AML-193 (cell line): ENCODE results near the gene ARHGEF4.

Source experiments
- DNase-seq, 2 experiments: peaks; one replicate each; lab custom pipeline; 2025; lab: John Stamatoyannopoulos, UW

The ARHGEF4 gene

DNA sequence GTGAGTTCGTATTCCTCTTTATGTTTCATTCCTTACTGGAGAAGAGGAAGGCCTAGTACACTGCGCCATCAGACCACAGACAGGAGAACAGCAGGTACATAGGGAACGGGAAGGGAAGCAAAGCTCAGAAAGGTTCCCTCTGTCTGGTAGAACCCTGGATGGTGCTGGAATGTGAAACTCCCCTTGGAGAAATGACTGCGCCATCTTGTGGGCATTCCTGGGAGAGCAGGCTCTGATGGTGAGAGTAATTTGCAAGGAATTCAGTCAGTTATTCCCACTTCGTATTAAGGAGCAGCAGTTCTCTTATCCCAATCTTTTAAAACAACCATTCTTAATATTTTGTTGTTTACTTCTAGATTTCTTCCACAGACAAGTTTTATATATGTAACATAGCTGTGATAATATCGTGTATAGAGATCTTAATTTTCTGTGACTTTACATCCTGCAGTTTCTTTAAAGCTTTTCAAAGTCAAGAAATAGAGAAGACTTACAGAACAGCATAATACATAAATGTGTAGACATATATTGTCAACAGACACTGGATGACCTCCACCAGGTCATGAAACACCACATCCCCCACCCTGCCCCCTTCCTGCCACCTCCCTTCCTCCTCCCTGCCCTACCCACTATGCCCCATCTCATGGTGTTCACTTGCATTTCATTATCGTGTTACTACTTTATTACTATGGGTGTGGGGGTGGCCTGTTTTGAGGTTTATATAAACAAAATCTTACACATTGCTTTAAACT lies 83.9 kb downstream of the ARHGEF4 start:
- DNase-seq = peak; percentile 4 to 32

DNA sequence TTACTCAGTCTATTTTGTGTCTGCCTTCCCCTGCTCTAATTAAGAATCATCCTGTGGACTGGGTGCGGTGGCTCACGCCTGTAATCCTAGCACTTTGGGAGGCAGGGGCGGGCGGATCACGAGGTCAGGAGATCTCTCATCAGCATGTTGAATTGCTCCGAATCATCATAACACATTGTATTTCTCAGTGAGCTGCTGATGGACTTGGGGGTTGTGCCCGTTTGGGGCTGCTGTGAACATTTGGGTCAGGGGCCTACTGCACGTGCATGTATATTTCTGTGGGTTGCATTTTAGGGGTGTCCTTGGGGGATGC lies 84.4 kb downstream of the ARHGEF4 start:
- DNase-seq = no peak

DNA sequence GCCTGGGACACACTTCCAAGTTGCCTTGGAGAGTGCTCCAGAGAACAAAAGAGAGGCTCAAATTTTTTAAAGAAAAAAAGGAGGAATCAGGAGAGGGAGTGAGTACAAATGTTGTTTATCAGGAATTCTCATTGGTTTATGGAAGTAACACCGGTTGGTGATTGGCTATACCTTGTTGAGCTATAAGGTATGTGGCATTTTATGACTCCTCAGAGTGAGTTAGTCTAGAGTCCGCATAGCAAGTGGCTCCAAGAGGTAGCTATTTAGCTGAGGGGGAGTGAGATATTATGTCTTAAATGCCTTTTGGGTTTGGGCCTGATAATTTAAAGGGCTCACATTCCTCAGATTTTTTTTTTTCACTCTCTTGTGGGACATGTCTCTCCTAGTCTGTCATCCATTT lies 85.7 kb downstream of the ARHGEF4 start:
- no peak for DNase-seq

DNA sequence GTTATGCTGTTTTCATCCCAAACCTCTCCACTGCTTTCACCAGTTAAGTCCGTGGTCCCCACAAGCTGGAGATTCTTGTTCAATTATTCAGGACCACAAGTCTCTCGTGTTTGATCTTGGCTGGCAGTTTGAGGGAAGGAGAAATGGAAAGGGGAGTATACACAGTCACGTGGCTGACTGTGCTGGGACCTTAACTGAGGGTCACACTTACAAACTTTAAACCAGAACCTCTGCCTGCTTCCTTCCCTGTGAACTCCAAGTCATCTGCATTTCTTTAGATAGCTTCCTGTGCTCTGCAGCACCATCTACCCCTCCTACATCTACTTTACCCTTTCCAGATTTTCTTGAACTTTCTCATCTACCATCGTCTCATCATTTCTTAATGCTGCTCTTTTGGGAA lies 91.7 kb downstream of the ARHGEF4 start:
- no peak for DNase-seq

DNA sequence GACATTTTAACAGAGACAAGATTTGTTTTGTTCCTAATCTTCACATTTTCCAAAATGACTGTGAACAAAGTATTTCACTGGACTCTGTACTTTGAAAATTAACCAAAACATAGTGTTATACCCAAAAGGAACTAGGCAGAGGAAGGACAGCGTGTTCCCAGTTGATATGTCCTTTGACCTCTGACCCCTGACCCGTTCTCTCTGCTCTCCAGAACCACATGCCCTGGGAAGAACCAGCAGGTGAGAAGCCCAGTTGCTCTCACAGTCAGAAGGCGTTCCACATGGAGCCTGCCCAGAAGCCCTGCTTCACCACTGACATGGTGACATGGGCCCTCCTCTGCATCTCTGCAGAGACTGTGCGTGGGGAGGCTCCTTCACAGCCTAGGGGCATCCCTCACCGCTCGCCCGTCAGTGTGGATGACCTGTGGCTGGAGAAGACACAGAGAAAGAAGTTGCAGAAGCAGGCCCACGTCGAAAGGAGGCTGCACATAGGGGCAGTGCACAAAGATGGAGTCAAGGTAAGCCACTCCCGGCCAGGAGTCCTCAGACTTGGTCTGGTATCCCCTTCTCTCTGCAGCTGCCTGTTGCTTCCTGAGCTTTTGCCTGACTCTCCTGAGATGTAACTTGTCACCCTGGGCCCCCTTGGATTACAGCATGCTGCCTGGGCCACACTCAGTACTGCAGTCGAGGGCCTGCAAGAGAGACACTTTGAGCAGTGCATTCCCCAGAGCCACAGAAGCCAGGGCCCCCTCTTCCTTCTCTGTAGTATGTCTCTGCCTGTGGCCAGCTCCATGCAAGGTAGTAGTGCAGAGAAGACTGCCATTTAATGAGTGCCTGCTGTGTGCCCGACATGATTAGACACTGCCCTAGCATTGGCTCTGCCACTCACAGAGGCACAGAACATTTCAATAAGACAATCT lies 94.3 kb downstream of the ARHGEF4 start:
- DNase-seq = no peak

- DNase-seq = no peak
Measured at GRCh38 chr2:130933501-130933900, 96.8 kb downstream of the ARHGEF4 start.

GRCh38 chr2:130936451-130936850 lies 99.7 kb downstream of the ARHGEF4 start:
- no peak for DNase-seq

- DNase-seq = no peak
Measured at GRCh38 chr2:130947967-130948366, 111.3 kb downstream of the ARHGEF4 start.

- DNase-seq = no peak
Measured at GRCh38 chr2:130949954-130950353, 113.2 kb downstream of the ARHGEF4 start.

DNA sequence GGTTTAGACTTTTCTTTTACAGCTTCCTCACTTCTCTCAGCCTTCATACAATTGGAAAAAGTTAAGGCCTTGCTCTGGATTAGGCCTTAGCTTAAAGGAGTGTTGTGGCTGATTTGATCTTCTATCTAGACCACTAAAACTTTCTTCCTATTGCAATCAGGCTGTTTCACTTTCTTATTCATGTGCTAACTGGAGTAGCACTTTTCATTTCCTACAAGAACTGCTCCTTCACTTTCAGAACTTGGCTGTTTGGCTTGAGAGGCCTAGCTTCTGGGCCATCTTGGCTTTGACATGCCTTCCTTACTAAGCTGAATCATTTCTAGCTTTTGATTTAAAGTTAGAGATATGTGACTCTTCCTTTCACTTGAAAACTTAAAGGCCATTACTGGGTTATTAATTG lies 114.3 kb downstream of the ARHGEF4 start:
- no peak for DNase-seq

- DNase-seq = no peak
Measured at GRCh38 chr2:130954873-130955272, 118.2 kb downstream of the ARHGEF4 start.

DNA sequence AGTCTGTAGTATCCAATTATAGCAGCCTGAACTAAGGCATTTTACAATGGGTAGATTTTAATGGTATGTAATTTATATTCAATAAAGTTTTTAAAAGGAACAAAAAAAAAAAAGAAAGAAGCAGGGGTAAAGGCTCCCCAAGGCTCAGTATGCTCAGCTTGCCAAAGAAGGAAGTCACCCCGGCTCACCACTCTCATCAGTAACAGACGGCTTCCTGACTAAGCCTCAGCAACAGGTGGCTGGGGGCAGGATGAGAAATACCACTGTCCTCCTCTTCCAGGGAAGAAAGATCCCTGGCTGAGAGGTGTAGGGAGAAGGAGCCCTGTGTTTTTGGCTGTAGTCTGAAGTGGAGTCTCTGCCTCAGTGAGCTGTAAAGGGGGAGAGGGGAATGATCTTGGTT lies 121.2 kb downstream of the ARHGEF4 start:
- DNase-seq = no peak

DNA sequence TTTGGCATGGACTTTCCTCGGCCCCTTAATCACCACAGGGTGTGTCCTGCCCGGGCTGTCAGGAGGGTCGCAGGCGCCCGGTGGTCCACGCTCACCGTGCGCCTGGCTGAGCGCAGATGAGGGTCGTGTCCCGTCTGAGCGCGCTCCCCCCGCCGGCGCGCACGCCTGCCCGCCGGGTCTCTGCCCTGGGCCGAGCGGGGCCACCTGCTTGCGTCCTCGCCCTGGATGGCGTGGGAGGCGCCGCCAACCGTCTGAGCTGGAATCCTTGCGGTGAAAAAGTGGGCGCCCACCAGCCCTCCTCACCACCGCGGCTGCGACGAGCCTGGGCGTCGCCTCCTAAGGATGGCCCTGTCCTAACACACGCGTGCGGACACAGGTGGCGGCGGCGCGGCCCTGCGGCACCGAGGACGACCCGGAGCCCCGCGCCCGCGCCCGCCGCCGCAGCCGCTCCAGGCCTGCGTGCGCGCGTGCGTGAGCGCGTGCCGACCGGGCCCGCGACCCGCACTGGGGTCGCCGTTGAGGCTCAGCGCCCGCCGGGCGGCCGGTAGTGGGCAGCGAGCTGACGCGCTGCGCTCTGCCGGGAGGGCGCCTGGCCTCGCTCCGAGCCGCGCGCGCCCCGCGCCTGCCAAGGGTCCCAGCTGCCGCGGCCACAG lies 126.6 kb downstream of the ARHGEF4 start:
- DNase-seq = no peak

GRCh38 chr2:130963849-130964793 lies 127.4 kb downstream of the ARHGEF4 start:
- DNase-seq = no peak

DNA sequence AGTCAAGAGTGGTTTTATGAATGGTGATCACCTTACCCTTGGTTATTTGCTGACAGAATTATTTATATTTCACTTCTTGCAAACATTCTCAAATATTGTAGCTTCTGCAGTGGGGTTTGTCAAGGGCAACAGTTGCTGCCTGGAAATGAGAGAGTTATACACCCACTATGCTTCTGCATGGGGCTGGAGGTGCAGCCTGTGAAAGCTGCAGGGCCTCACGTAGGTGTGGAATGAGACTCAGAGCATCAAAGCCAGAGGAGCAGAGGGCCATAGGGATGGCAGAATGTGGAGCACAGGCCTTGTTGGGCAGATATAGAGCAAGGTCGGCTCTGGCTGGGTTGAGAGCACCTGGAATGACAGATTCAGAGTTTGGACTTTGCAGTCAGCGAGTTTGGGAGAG lies 128.2 kb downstream of the ARHGEF4 start:
- no peak for DNase-seq

DNA sequence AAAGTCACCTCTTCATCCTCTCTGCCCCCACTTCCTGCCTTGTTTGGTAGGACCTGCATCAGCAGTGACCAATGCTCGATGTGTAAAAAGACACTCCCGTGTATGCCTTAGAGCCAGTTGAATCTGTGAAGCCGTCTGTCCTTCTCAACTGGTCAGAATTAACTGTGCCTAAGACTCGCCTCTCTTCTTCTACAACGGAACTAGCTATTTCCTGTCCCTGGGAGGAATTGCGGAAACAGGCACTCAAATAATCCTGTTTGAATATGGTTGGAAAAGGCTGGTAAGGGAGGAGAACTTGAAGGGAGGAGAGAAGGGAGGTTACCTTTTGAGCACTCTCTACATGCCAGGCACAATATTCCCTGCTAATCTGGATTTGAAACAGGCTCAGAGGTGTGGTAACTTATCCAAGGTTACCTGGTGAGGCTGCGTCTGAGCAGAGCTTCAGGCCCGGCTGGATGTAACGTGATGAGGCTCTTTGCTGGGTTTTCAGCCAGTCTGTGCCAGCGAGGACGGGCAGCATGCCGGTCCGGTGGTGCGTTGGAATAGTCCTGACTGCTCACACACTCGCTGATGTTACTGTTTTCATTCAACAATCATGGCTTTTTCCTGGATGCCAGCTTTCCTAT lies 129.5 kb downstream of the ARHGEF4 start:
- no peak for DNase-seq

DNA sequence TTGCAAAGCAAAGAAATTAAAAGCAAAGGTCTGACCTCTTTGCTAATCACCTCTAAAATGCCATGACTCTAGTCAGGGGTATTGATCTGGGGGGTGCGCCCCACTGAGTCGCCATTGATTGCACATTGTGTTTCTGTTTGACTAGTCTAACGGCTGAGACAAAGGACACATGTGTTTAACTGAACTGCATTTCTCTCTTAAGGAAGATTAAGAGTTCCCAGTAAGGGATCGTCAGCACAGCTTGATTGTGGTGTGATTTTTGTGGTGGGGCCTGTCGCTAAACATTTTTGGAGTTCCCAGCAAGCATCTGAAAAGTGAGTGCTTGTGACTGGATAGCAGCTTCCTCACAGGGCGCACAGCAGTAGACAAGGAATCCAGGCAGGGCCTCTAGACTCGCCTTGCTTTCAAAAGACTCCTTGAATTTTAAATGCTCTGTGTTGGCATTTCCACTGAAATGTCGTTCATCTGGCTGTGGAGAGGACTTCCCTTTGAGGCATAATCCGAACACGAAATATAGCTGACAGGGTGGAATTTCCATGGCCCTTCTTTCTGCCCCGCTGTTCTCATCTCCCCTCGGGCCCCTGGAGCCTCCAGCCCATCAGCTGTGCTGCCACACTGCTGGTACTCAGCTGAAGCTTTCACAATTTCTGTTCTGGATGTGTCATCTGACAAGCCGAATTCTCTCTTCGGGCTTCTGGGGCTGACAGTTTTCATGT lies 130.2 kb downstream of the ARHGEF4 start:
- DNase-seq = no peak

DNA sequence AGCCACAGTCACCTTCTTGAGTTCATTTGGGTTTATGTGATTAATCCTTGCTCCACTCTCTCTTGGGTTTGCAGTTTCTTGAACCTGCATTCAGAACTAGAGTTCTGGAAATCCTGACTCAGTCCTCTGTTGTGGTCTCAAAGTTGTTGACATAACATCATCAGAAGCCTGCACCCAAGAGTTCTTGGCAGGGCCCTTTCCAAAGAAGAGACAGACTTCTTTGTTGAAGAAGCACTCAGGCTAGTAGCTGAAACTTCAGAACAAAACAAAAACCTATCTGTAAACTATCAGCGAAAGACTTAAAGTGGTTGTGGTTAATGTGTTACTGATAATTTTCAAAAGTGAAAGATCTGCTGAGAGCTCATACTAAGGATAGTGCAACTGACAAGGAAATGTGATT lies 135.7 kb downstream of the ARHGEF4 start:
- no peak for DNase-seq

DNA sequence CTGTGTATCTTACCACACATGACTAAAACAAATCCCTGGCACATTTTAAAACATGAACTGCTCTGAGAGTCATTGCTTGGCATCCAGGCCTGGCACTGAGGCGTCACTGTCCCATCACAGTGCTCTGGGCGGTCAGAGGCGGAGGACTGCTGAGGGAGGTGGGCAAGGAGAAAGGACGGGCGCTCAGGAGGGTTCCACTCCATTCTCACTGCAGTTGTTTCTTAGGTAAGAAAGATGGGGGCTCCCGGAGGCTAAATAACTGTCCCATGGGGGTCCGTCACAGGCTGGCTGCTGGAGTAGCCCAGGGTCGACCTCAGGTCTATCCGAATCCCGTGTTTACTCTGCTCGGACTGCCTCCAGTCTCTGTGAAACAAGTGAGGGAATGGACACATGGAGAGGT lies 139.0 kb downstream of the ARHGEF4 start:
- DNase-seq = no peak

DNA sequence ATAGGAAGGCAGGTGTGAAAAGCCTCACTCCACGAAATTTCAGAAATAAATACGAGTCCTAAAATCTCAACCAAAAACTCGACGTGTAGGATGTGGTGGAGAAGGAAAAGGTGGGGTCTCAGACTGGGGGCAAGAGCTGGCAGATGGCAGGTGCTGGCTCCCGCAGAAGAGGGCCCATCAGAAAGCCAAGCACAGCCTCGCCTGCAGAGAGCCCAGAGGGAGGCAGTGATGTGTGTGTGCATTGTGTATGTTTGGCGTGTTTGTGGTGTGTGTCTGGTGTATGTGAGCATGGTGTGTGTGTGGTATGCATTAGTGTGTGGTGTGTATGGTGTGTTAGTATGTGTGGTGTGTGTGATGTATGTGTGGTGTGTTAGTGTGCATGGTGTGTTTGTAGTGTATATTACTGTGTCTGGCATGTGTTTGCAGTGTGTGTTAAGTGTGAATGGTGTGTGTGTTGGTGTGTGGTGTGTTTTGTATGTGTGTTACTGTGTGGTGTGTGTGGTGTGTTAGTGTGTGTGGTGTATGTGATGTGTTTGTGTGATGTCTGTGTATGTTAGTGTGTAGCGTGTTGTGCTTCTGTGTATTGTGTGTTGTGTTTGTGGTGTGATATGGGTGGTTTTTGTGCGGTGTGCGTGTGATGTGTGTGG lies 140.0 kb downstream of the ARHGEF4 start:
- DNase-seq = no peak
